GM10266 (cell line): ENCODE data around the gene MALRD1.

Source experiments
- DNase-seq: peaks from one replicate; pipeline ENCODE4 v3.0.0; 2012; ENCODE audit errors: extremely low spot score
- TF ChIP-seq, protein P1 (sequence below): IDR thresholded peaks from 2 replicates; pipeline ENCODE4 v1.5.1; 2012; ENCODE audit warnings: mild to moderate bottlenecking, low read depth; ENCODE audit not compliant: control insufficient read depth, insufficient read depth; ENCODE audit errors: missing control alignments

The MALRD1 gene

DNA sequence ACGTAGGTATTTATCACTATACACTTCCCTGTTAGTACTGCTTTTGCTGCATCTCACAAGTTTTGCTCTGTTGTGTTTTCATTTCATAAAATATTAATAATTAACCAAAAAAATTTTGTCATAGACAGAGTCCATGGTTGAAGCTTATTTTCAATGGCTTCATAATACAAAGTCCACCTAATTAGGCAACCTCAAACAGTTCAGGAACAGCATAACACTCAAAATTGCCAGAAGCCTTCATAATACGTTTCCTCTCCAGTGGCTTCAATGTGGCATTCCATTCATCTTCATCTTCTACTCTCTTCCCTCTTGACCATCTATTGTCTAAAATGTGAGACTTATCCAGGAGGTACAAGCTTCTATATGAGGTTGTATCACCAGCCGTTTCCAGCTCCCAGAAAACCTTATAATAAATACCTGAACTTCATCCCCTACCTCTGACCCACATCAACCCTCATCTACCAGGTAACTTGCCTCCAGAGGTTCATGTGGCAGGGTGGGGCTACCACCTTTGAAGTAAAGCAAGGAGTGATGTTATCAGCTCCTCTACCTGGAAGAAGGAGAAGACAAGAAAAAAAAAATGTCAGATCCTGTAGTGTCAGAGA is 337.3 kb downstream of the MALRD1 start:
- no peak for DNase-seq
- TF ChIP-seq, protein P1, sequence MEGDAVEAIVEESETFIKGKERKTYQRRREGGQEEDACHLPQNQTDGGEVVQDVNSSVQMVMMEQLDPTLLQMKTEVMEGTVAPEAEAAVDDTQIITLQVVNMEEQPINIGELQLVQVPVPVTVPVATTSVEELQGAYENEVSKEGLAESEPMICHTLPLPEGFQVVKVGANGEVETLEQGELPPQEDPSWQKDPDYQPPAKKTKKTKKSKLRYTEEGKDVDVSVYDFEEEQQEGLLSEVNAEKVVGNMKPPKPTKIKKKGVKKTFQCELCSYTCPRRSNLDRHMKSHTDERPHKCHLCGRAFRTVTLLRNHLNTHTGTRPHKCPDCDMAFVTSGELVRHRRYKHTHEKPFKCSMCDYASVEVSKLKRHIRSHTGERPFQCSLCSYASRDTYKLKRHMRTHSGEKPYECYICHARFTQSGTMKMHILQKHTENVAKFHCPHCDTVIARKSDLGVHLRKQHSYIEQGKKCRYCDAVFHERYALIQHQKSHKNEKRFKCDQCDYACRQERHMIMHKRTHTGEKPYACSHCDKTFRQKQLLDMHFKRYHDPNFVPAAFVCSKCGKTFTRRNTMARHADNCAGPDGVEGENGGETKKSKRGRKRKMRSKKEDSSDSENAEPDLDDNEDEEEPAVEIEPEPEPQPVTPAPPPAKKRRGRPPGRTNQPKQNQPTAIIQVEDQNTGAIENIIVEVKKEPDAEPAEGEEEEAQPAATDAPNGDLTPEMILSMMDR: no peak

DNA sequence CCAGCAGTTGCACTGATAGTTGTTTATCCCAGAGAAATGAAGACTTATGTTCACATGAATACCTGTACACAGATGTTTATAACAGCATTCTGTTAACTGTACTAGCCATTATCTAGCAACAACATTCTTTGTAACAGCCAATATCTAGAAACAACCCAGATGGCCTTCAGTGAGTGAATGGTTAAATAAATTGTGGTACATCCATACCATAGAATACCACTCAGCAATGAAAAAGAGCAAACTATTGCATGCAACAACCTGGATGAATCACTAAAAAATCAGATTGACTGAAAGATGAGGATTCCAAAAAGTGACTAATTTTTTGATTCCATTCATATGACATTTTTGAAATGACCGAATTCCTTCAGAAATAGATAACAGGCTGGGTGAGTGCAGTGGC is 360.3 kb downstream of the MALRD1 start:
- TF ChIP-seq, protein P1: no peak
- DNase-seq: no peak

GRCh38 chr10:19411119-19411518 is 362.5 kb downstream of the MALRD1 start:
- no peak for DNase-seq
- TF ChIP-seq, protein P1: no peak

DNA sequence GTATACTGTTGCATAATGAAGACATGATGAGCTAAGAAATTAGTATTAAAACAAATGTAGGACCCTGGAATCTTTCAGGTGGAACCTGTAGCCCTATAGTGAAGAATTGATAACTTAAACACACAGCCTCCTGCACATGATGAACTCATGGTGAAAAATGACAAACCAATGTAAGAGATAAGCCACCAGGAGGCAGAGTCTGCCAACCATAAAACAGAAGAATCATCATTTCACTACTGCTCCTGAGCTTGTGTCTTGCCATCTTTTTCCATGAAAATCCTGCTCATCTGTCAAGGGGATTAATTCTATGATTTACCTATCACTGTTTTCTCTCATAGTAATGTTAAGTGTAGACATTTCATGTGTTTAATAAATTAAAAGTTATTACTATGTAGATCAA is 363.9 kb downstream of the MALRD1 start:
- TF ChIP-seq, protein P1: no peak
- no peak for DNase-seq

DNA sequence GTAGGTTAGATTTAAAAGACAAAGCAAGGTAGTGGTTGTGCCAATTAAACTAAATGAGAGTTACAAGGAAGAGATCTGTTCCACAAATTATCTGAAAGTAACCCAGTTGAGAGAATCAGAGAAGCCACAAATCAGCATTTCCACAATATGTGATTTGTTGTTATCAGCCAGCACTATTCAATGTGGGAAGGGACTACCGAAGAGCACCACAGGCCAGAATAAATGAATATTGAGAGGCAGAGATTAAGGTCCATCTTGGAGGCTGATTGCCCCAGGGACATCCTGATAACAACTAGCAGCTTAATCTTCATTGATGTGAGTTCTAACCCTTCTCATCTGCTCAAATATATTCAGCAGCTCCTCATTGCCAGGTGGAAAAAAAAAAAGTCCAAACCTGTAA is 367.6 kb downstream of the MALRD1 start:
- DNase-seq: no peak
- TF ChIP-seq, protein P1: no peak

DNA sequence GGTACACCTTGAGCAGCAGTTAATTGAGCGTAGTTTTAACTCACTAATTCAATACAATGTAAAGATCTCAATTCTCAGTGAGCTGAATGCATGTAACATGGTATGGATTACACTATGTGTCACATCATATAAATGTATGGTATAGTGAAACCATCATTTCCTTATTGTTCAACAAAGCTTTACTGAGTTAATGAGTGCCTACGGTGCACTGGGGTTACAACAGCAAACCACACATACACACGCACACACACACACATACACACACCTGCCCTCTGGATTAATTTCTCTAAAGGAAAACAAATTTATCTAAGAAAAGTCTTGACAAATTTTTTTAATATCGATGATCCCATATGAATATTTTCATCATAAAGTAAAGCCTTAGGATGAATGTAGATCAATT is 369.1 kb downstream of the MALRD1 start:
- no peak for DNase-seq
- TF ChIP-seq, protein P1: no peak

DNA sequence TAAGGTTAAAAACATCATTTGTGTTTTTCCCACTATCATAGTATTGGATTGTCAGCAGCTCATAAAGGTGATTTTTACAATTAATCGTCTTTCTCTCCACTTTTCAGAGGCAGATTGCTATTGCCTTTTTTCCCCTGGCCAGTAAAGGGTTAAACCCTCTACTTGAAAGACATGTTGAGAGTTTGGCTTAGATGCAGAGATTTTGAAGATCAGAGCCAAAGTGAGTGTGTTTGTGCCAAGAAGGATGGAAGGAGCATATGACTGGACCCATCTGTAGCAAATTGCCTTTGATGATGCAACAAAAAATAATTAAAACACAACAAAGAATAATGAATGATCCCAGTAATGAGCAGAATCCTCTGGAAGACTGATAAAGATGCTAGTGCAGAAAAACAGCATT is 373.1 kb downstream of the MALRD1 start:
- DNase-seq: no peak
- TF ChIP-seq, protein P1: no peak
